Ishikawa (cell line): ENCODE data around the gene SIX4.

Experiments used
- CEBPB ChIP-seq: IDR thresholded peaks from 2 replicates; pipeline ENCODE4 v1.6.1; 2012
- CREB1 ChIP-seq: IDR thresholded peaks from 2 replicates; pipeline ENCODE4 v1.6.1; 2012; ENCODE audit warnings: low read depth
- EGR1 ChIP-seq: IDR thresholded peaks from 2 replicates; pipeline ENCODE4 v1.6.1; 2012
- EP300 ChIP-seq: IDR thresholded peaks from 2 replicates; pipeline ENCODE4 v1.6.1; 2012; ENCODE audit warnings: borderline replicate concordance
- FOXM1 ChIP-seq: IDR thresholded peaks from 2 replicates; pipeline ENCODE4 v1.6.1; 2012; ENCODE audit warnings: low read depth, borderline replicate concordance
- MAX ChIP-seq: IDR thresholded peaks from 2 replicates; pipeline ENCODE4 v1.6.1; 2012
- NFIC ChIP-seq: IDR thresholded peaks from 2 replicates; pipeline ENCODE4 v1.6.1; 2012
- RAD21 ChIP-seq: IDR thresholded peaks from 2 replicates; pipeline ENCODE4 v1.6.1; 2012; ENCODE audit warnings: low read depth
- TAF1 ChIP-seq: IDR thresholded peaks from 2 replicates; pipeline ENCODE4 v1.6.1; 2012; ENCODE audit warnings: low read depth, mild to moderate bottlenecking
- TCF12 ChIP-seq: IDR thresholded peaks from 2 replicates; pipeline ENCODE4 v1.6.1; 2012; ENCODE audit warnings: low read depth
- TEAD4 ChIP-seq: IDR thresholded peaks from 2 replicates; pipeline ENCODE4 v1.6.1; 2012
- USF1 ChIP-seq: IDR thresholded peaks from 2 replicates; pipeline ENCODE4 v1.6.1; 2012
- YY1 ChIP-seq: IDR thresholded peaks from 2 replicates; pipeline ENCODE4 v1.6.1; 2012; ENCODE audit warnings: low read depth
- ZBTB7A ChIP-seq: IDR thresholded peaks from 2 replicates; pipeline ENCODE4 v1.6.1; 2012; ENCODE audit warnings: low read depth
- TF ChIP-seq, protein P1 (sequence below): IDR thresholded peaks from 2 replicates; pipeline ENCODE4 v1.6.1; 2012; ENCODE audit warnings: low read depth, mild to moderate bottlenecking

Gene SIX4

GRCh38 chr14:60760644-60761364 is 36.7 kb upstream of the SIX4 start:
- TF ChIP-seq TEAD4 (peak; percentile 41; the same call in 1 of the 2 replicates), TCF12 (0 out of 2 replicates have a peak, but pooled peaks have one; percentile 47), FOXM1 (no peak), NFIC (no peak), YY1 (0 out of 2 replicates have a peak, but pooled peaks have one; percentile 41)

GRCh38 chr14:60760209-60760608 is 36.1 kb upstream of the SIX4 start:
- TF ChIP-seq TAF1 = no peak
- peak; percentile 87 for TF ChIP-seq CEBPB

GRCh38 chr14:60758885-60759284 is 34.7 kb upstream of the SIX4 start:
- TF ChIP-seq MAX = no peak

- TF ChIP-seq ZBTB7A (no peak), NFIC (no peak), EP300 (no peak)
Measured at GRCh38 chr14:60757567-60758002, 33.4 kb upstream of the SIX4 start.

GRCh38 chr14:60756847-60757246 is 32.7 kb upstream of the SIX4 start:
- no peak for TF ChIP-seq RAD21

GRCh38 chr14:60753264-60754119 is 29.3 kb upstream of the SIX4 start:
- TF ChIP-seq YY1 (no peak), RAD21 (no peak), TCF12 (no peak), TEAD4 (no peak), FOXM1 (no peak), USF1 (no peak), MAX (no peak), EGR1 (no peak), CREB1 (no peak), NFIC (no peak), EP300 (no peak)
- TF ChIP-seq, protein P1, sequence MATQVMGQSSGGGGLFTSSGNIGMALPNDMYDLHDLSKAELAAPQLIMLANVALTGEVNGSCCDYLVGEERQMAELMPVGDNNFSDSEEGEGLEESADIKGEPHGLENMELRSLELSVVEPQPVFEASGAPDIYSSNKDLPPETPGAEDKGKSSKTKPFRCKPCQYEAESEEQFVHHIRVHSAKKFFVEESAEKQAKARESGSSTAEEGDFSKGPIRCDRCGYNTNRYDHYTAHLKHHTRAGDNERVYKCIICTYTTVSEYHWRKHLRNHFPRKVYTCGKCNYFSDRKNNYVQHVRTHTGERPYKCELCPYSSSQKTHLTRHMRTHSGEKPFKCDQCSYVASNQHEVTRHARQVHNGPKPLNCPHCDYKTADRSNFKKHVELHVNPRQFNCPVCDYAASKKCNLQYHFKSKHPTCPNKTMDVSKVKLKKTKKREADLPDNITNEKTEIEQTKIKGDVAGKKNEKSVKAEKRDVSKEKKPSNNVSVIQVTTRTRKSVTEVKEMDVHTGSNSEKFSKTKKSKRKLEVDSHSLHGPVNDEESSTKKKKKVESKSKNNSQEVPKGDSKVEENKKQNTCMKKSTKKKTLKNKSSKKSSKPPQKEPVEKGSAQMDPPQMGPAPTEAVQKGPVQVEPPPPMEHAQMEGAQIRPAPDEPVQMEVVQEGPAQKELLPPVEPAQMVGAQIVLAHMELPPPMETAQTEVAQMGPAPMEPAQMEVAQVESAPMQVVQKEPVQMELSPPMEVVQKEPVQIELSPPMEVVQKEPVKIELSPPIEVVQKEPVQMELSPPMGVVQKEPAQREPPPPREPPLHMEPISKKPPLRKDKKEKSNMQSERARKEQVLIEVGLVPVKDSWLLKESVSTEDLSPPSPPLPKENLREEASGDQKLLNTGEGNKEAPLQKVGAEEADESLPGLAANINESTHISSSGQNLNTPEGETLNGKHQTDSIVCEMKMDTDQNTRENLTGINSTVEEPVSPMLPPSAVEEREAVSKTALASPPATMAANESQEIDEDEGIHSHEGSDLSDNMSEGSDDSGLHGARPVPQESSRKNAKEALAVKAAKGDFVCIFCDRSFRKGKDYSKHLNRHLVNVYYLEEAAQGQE = no peak

DNA sequence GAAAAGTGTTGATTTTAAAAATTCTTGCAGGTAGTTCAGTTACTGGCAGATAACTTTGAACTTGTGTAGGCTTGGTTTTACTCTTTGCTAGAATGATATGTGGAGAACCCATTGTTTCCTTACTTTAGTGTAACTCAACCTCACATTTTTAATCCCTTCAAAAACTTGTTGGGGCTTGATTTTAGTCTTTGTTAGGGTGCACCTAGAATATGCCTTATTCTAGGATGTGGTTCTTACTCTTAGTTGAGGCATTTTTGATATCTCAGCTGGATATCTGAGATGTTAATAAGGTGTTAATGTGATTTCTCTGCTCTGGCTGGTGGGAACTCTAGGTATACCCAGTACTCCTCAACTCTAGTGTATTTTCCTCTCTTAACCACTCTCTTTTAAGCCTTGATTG is 20.4 kb upstream of the SIX4 start:
- no peak for TF ChIP-seq YY1
- no peak for TF ChIP-seq CREB1
- TF ChIP-seq EGR1 = no peak
- TF ChIP-seq, protein P1 = no peak
- no peak for TF ChIP-seq MAX
- TF ChIP-seq CEBPB = no peak
- no peak for TF ChIP-seq RAD21
- TF ChIP-seq TAF1 = no peak
- no peak for TF ChIP-seq TEAD4
- TF ChIP-seq USF1 = no peak
